Stomach (tissue), 9 donors: ENCODE data around the gene GLIPR1. TPM values are rescaled to one million over a fixed set of nuclear protein-coding genes. Genes with fewer than 3 reads are reported as not detected.
A peak's percentile ranks its signal among the peaks of the same experiment; 100 is the strongest.
"Not testable (repeated sequence)": the region's sequence is repeated elsewhere in the genome, so short reads cannot be mapped to it uniquely, and the experiment has no call there.

Source experiments
- DNase-seq, 2 donors: peaks; one replicate each; pipeline versions ENCODE4 v3.0.0 to v3.0.0-alpha.2; 2013 to 2019
- H3K27ac ChIP-seq, 5 donors: fragments of 200-600 bp in 4 of 5; sonication (generic) in 4 of 5; one replicate each; pipeline ENCODE4 v1.5.1; 2013 to 2019; ENCODE audit warnings: mild to moderate bottlenecking in 1 of 5, moderate library complexity in 1 of 5
- H3K27me3 ChIP-seq, 3 donors: fragments of 200-600 bp; sonication (generic); one replicate each; pipeline ENCODE4 v1.5.1; 2017 to 2019; ENCODE audit warnings: mixed run types in 1 of 3
- H3K36me3 ChIP-seq, 4 donors: fragments of 200-600 bp; sonication (generic); 1 replicate in 3 of 4; 2 replicates in 1 of 4; pipeline ENCODE4 v1.5.1; 2016 to 2019
- H3K4me1 ChIP-seq, 4 donors: fragments of 200-600 bp; sonication (generic); one replicate each; pipeline ENCODE4 v1.5.1; 2016 to 2019
- H3K4me3 ChIP-seq, 4 donors: fragments of 200-600 bp; sonication (generic) in 3 of 4; one replicate each; pipeline ENCODE4 v1.5.1; 2016 to 2019; ENCODE audit warnings: mild to moderate bottlenecking in 1 of 4
- H3K9me3 ChIP-seq, 4 donors: fragments of 200-600 bp; sonication (generic); one replicate each; pipeline ENCODE4 v1.5.1; 2016 to 2019
- CTCF ChIP-seq, 7 experiments: fragments of 450-650 bp in 4 of 7; fragments of 200-600 bp in 3 of 7; sonication (generic) in 3 of 7; IDR thresholded peaks; one replicate each; pipeline ENCODE4 v1.5.1; 2016 to 2019; ENCODE audit warnings: antibody characterized with exemption in 7 of 7, control low read depth in 2 of 7, mild to moderate bottlenecking in 1 of 7
- EP300 ChIP-seq: sonication (generic); formaldehyde crosslinking; IDR thresholded peaks from one replicate; pipeline ENCODE4 v1.6.1; 2017; ENCODE audit warnings: antibody characterized with exemption
- POLR2A ChIP-seq, 4 donors: fragments of 450-650 bp; IDR thresholded peaks; one replicate each; pipeline ENCODE4 v1.6.1; 2016; ENCODE audit warnings: antibody characterized with exemption in 4 of 4, control low read depth in 2 of 4, mild to moderate bottlenecking in 1 of 4, moderate library complexity in 1 of 4
- POLR2AphosphoS5 ChIP-seq, 3 donors: sonication (generic); formaldehyde crosslinking; IDR thresholded peaks; one replicate each; pipeline ENCODE4 v1.6.1; 2016; ENCODE audit warnings: antibody characterized with exemption in 3 of 3
- WGBS, 5 donors: extraction: QIAGEN DNeasy Blood & Tissue Kit in 3 of 5; methylation state at CpG; one replicate each; pipeline versions ENCODE4 v1.1.5 to v1.1.7; 2013 to 2018; 5-methylcytosine and 5-hydroxymethylcytosine counted together
- intact Hi-C: fragments of 100-400 bp; cut with DNase I; formaldehyde crosslinking; loops from one replicate; pipeline ENCODE4 v1.15.1; 2023; ENCODE audit warnings: low total_unique reads
- polyA plus RNA-seq, 3 donors: library from polyadenylated mRNA; stranded (reverse); fragments of 200-250 nt; gene quantifications; one replicate each; pipeline ENCODE4 v1.2.3, GENCODE V29; 2013
- total RNA-seq, 5 donors: library from RNA; depleted of rRNA; stranded (reverse); fragments of >200 nt; gene quantifications; one replicate each; pipeline versions ENCODE4 v1.1.0 to v1.2.3, GENCODE V29; 2014 to 2016
- donor health status: healthy with polysubstance abuse.
- donor health status: Bipolar disorder and iron deficiency.
- donor health status: healthy.

GLIPR1 gene
- total and polyA plus RNA-seq, 8 donors, result 0.87 to 9.0 (median 4.5) TPM

GRCh38 chr12:75508159-75508558 is 27.6 kb downstream of the GLIPR1 start:
- no peak overlapping the region for H3K27ac ChIP-seq
- H3K4me1 ChIP-seq, result peaks cover 8 to 43% (median 28%) of the 10 kb centered on the region in 4 donors
- no peak overlapping the region for H3K4me3 ChIP-seq
- 70 to 79% (median 78%) methylated on average over 2 of the region's 2 CpGs for WGBS, 5 donors
- no peaks in the 10 kb centered on the region for H3K27me3 ChIP-seq
- DNase-seq, result no peak
- no peak for TF ChIP-seq POLR2A (IDR thresholded peaks at IDR 0.05)
- no peak for TF ChIP-seq EP300
- TF ChIP-seq POLR2AphosphoS5 (IDR thresholded peaks at IDR 0.05), result no peak
- no peak for TF ChIP-seq CTCF (IDR thresholded peaks at IDR 0.05)
- H3K9me3 ChIP-seq, result no peaks in the 10 kb centered on the region
- H3K36me3 ChIP-seq, result peaks cover 0 to 39% (median 34%) of the 10 kb centered on the region in 4 donors
- intact Hi-C loops, result loop anchor here (10.0 kb wide), 1 partner anchor 173 kb away; the partner anchor contains the start of genes CAPS2 and GLIPR1L1

GRCh38 chr12:75509621-75510020 is 29.1 kb downstream of the GLIPR1 start:
- peaks cover 8 to 43% (median 28%) of the 10 kb centered on the region in 4 donors for H3K4me1 ChIP-seq
- no peak for TF ChIP-seq CTCF (IDR thresholded peaks at IDR 0.05)
- TF ChIP-seq EP300, result no peak
- no peak for TF ChIP-seq POLR2A (IDR thresholded peaks at IDR 0.05)
- no peak for TF ChIP-seq POLR2AphosphoS5 (IDR thresholded peaks at IDR 0.05)
- H3K9me3 ChIP-seq, result no peaks in the 10 kb centered on the region
- H3K27me3 ChIP-seq, result no peaks in the 10 kb centered on the region
- DNase-seq, result no peak
- 56 to 71% (median 66%) methylated on average over 4 of the region's 4 CpGs for WGBS, 5 donors
- peaks cover 0 to 24% (median 20%) of the 10 kb centered on the region in 4 donors for H3K36me3 ChIP-seq
- intact Hi-C loops, result loop anchor here (10.0 kb wide), 1 partner anchor 175 kb away; the partner anchor contains the start of genes CAPS2 and GLIPR1L1
- no peak overlapping the region for H3K27ac ChIP-seq
- no peak overlapping the region for H3K4me3 ChIP-seq

- 3 to 4% (median 3%) methylated on average over 47 of the region's 47 CpGs for WGBS, 5 donors
- H3K27ac ChIP-seq, result peak within 1 kb of the TSS; percentile 68 to 86 (median 80)
- no peaks in the 10 kb centered on the region for H3K27me3 ChIP-seq
- intact Hi-C loops, result no loop called here
- H3K4me3 ChIP-seq, result peak within 1 kb of the TSS; percentile 69 to 86 (median 76)
- peaks cover 8 to 39% (median 25%) of the 10 kb centered on the region in 4 donors for H3K4me1 ChIP-seq
- TF ChIP-seq POLR2AphosphoS5 (IDR thresholded peaks at IDR 0.05), result peak; percentile 61 to 95 (median 78)
- TF ChIP-seq EP300, result no peak
- peak in 1 of 7 experiments; percentile 13 for TF ChIP-seq CTCF (IDR thresholded peaks at IDR 0.05)
- no peak for TF ChIP-seq POLR2A (IDR thresholded peaks at IDR 0.05)
- peaks cover 0 to 7% (median 2%) of the 10 kb centered on the region in 4 donors for H3K36me3 ChIP-seq
- DNase-seq, result peak; percentile 93 to 99
- H3K9me3 ChIP-seq, result no peaks in the 10 kb centered on the region
These were observed 30.8 kb downstream of the GLIPR1 start, which contains the start of gene KRR1 for GRCh38 chr12:75511116-75512048. Gene KRR1 (minus strand): TSS chr12:75511609. CDS start chr12:75511597, 12 bp downstream.

GRCh38 chr12:75521224-75521623 is 40.7 kb downstream of the GLIPR1 start:
- H3K27me3 ChIP-seq, H3K9me3 ChIP-seq, H3K4me1 ChIP-seq, intact Hi-C loops, H3K27ac ChIP-seq, DNase-seq, H3K4me3 ChIP-seq, H3K36me3 ChIP-seq: not testable (repeated sequence)

- H3K27ac ChIP-seq, H3K36me3 ChIP-seq, H3K27me3 ChIP-seq, H3K4me3 ChIP-seq, H3K4me1 ChIP-seq, intact Hi-C loops, DNase-seq, H3K9me3 ChIP-seq: not testable (repeated sequence)
- WGBS, 5 donors, result 89 to 91% (median 89%) methylated on average over 5 of the region's 5 CpGs
These were observed 41.6 kb downstream of the GLIPR1 start for GRCh38 chr12:75522124-75522523.
